ENCODE data around the gene OR10H1. TPM values are rescaled to one million over a fixed set of nuclear protein-coding genes. Genes with fewer than 3 reads are reported as not detected.

The OR10H1 gene
- total RNA-seq, 4 donors from 2014 or later, result not detected

DNA sequence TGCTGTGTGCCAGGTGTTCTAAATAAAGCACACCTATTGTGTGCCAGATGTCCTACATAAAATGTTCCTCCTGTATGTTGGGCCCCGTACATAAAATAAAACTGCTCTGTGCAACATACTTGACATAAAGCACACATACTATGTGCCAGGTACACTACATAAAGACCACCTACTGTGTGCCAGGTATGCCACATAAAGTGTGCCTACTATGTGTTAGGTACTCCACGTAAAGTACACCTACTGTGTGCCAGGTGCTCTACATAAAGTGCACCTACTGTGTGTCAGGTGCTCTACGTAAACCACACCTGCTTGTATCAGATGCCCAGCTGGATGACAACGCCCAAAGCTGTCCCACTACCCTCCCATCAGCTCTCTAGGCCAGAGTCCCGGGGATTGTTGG, 33.8 kb downstream of the OR10H1 start:
- intact Hi-C loops (cut with DNase I; ENCODE audit: low total_unique reads), result no loop called here
- H3K9me3 ChIP-seq, result no peaks in the 10 kb centered on the region
- no peaks in the 10 kb centered on the region for H3K27me3 ChIP-seq
- no peak overlapping the region for H3K4me3 ChIP-seq
- DNase-seq, result no peak
- H3K4me1 ChIP-seq, result peaks cover 0 to 13% of the 10 kb centered on the region in 2 donors
- peak overlapping the region in 1 of 2 donors; percentile 84 for H3K27ac ChIP-seq
- H3K36me3 ChIP-seq, result no peaks in the 10 kb centered on the region
- TF ChIP-seq, protein P1, sequence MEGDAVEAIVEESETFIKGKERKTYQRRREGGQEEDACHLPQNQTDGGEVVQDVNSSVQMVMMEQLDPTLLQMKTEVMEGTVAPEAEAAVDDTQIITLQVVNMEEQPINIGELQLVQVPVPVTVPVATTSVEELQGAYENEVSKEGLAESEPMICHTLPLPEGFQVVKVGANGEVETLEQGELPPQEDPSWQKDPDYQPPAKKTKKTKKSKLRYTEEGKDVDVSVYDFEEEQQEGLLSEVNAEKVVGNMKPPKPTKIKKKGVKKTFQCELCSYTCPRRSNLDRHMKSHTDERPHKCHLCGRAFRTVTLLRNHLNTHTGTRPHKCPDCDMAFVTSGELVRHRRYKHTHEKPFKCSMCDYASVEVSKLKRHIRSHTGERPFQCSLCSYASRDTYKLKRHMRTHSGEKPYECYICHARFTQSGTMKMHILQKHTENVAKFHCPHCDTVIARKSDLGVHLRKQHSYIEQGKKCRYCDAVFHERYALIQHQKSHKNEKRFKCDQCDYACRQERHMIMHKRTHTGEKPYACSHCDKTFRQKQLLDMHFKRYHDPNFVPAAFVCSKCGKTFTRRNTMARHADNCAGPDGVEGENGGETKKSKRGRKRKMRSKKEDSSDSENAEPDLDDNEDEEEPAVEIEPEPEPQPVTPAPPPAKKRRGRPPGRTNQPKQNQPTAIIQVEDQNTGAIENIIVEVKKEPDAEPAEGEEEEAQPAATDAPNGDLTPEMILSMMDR (IDR thresholded peaks at IDR 0.05), result no peak
- TF ChIP-seq POLR2A (IDR thresholded peaks at IDR 0.05), result no peak

DNA sequence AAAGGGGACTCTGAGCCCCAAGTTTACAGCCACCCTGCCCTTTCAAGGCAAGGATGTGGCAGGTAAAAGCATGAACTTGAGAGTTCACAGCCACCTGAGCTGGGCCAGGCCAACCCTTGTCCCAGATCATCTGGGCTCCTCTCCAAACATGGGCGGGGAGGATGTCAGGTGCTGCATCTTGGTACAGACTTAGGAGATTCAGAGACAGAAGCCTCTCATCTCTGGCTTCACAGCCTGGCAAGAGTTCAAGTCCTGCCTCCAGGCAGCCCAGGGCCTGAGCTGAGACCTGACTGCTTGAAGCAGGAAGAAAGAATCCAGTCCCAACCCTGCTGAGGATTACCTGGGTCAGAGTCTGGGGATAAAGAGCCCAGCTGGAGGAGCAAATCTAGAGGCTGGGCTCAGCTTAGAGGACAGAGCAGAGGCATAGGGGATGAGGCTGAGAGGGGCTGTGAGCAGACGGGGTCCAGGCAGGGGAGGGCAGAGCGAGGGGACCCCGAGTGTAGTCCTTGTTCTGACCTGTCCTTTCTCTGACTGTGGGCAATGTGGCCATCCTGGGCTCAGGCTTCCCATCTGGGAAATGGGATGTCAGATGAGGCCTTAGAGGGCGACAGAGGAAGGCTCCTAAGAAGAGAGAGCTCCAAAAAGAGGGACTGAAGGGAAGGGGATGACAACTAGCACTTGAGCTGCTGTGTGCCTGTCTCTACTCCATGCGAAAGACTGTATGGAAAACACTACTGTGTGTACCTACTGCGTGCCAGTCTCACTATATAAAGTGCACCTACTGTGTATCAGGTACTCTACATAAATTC, 34.6 kb downstream of the OR10H1 start:
- H3K27ac ChIP-seq, result peak overlapping the region; percentile 70 to 84
- peak; percentile 28 to 45 for DNase-seq
- no peaks in the 10 kb centered on the region for H3K9me3 ChIP-seq
- TF ChIP-seq, protein P1 (IDR thresholded peaks at IDR 0.05), result no peak
- H3K4me1 ChIP-seq, result peaks cover 0 to 13% of the 10 kb centered on the region in 2 donors
- H3K27me3 ChIP-seq, result no peaks in the 10 kb centered on the region
- H3K4me3 ChIP-seq, result no peak overlapping the region
- no peaks in the 10 kb centered on the region for H3K36me3 ChIP-seq
- intact Hi-C loops (cut with DNase I; ENCODE audit: low total_unique reads), result no loop called here

DNA sequence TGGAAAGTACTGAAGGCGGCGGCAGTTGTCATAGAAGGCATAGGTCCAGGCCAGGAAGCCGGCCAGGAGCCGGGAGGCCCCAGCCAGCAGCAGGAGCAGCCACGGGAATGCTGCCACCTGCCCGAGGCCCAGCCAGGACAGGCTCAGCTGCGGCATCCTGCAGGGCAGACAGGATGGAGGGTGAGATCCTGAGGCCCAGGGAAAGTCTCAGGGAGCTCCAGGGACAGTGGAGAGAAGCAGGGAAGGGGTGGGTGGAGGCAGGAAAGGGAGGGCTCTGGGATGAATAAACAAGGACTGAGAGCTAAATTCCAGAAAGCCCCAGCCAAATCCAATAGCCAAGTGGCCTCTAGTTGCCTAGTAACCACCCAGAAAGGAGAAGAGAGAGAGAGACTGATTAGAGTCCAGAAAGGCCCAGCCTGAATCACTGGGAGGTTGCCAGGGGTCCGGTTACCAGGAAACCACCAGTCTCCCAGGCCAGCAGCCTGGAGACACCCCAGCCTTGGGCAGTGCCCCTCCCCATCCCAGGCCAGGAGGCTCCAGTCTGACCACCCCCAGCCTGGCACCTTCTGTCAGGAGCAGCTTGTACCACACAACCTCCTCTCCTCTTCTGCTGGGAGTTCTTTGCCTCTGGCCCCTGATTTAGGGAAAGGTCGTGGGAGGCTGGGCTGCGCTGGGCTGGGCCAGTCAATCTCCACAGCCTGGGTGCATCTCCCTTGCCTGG, 35.5 kb downstream of the OR10H1 start:
- TF ChIP-seq, protein P1 (IDR thresholded peaks at IDR 0.05), result no peak
- peak in 1 of 2 donors; percentile 12 for TF ChIP-seq POLR2A (IDR thresholded peaks at IDR 0.05)
- Histone ChIP-seq H3K36me3 (no peaks in the 10 kb centered on the region), H3K4me1 (peaks cover 0 to 13% of the 10 kb centered on the region in 2 donors), H3K9me3 (no peaks in the 10 kb centered on the region), H3K27ac (peak overlapping the region; percentile 70 to 84), H3K4me3 (peak overlapping the region in 1 of 2 donors; percentile 32), H3K27me3 (no peaks in the 10 kb centered on the region)
- intact Hi-C loops (cut with DNase I; ENCODE audit: low total_unique reads), result no loop called here
- peak; percentile 81 to 83 for DNase-seq

DNA sequence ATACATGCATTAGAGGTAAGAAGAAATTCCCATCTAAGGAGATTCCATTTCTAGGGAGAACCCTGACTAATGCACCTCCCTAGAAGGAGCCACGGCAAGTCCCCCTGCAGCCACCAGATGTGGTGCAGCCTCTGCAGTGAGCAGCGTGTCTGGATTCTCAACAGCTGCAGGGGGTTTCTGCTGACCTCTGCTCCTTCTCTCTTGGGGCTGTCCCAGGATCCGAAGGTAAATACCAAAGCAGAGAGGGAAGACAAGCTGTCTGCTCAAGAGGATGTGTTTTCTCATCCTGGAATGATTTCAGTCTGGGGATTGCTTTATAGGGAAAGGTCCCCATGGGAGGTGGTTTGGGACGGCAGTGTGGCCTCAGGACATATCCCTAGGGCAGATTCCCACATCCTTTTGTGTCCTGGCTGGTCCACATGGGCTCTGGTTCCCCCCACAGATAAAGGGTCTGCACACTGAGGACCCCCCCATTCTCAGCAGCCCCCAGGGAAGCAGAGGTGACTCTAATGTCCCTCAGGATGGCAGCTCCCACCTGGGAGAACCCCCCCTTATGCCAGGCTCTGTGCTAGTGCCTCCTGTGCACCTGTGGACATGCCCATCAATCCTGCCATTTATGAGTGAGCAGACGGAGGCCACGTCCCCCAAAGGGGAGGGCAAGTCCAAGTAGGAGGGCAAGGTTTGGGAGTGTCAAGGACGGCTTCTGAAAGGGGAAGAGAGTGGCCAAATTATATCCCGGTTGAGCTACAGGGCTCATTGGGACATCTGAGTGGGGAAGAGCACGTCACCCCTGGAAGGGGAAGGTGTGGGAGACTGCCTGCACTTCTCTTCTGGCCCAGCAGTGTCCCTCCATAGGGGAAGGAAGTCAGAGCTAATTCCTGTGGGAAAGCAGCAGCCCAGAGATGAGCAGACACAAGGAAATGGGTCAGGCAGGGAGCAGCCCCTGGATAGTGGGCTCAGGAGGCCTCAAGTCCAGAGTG, 38.2 kb downstream of the OR10H1 start:
- DNase-seq, result no peak
- Histone ChIP-seq H3K27me3 (no peaks in the 10 kb centered on the region), H3K4me1 (peaks cover 0 to 13% of the 10 kb centered on the region in 2 donors), H3K27ac (no peak overlapping the region), H3K9me3 (no peaks in the 10 kb centered on the region), H3K36me3 (no peaks in the 10 kb centered on the region), H3K4me3 (no peak overlapping the region)
- intact Hi-C loops (cut with DNase I; ENCODE audit: low total_unique reads), result no loop called here
- TF ChIP-seq, protein P1 (IDR thresholded peaks at IDR 0.05), result no peak
- no peak for TF ChIP-seq POLR2A (IDR thresholded peaks at IDR 0.05)

Measured in uterus (tissue), 4 donors.